Gastroesophageal sphincter (tissue), 3 donors: Measurements from ENCODE around the gene LIN52.

Experiments used
- POLR2A ChIP-seq, 2 donors: fragments of 450-650 bp; IDR thresholded peaks; one replicate each; pipeline ENCODE4 v1.6.1; 2017; ENCODE audit warnings: antibody characterized with exemption in 2 of 2, mild to moderate bottlenecking in 2 of 2, moderate library complexity in 1 of 2
- POLR2AphosphoS5 ChIP-seq: sonication (generic); formaldehyde crosslinking; IDR thresholded peaks from one replicate; pipeline ENCODE4 v1.6.1; 2017; ENCODE audit warnings: antibody characterized with exemption
- TF ChIP-seq, protein P1 (sequence below), 4 experiments: fragments of 200-600 bp in 2 of 4; fragments of 450-650 bp in 2 of 4; sonication (generic) in 1 of 4; IDR thresholded peaks; one replicate each; pipeline ENCODE4 v1.5.1; 2017 to 2019; ENCODE audit warnings: antibody characterized with exemption in 4 of 4, mild to moderate bottlenecking in 2 of 4, moderate library complexity in 2 of 4

- TF ChIP-seq, protein P1, sequence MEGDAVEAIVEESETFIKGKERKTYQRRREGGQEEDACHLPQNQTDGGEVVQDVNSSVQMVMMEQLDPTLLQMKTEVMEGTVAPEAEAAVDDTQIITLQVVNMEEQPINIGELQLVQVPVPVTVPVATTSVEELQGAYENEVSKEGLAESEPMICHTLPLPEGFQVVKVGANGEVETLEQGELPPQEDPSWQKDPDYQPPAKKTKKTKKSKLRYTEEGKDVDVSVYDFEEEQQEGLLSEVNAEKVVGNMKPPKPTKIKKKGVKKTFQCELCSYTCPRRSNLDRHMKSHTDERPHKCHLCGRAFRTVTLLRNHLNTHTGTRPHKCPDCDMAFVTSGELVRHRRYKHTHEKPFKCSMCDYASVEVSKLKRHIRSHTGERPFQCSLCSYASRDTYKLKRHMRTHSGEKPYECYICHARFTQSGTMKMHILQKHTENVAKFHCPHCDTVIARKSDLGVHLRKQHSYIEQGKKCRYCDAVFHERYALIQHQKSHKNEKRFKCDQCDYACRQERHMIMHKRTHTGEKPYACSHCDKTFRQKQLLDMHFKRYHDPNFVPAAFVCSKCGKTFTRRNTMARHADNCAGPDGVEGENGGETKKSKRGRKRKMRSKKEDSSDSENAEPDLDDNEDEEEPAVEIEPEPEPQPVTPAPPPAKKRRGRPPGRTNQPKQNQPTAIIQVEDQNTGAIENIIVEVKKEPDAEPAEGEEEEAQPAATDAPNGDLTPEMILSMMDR (IDR thresholded peaks at IDR 0.05): no peak
- TF ChIP-seq POLR2A (IDR thresholded peaks at IDR 0.05) (no peak), POLR2AphosphoS5 (no peak)
Observed at GRCh38 chr14:74204491-74204890, 119.7 kb downstream of the LIN52 start.
